HEK293 (cell line): ENCODE data around the gene DDIT4.

Experiments
- GLIS1 ChIP-seq: fragments of 450-650 bp; formaldehyde crosslinking; IDR thresholded peaks from 2 replicates; pipeline ENCODE4 v1.5.1; 2016; ENCODE audit warnings: missing biosample characterization, missing genetic modification characterization
- HOXC10 ChIP-seq: sonication (generic); formaldehyde crosslinking; IDR thresholded peaks from 2 replicates; pipeline ENCODE4 v1.8.1; 2023; ENCODE audit warnings: mild to moderate bottlenecking, missing genetic modification reagents
- INSM2 ChIP-seq: fragments of 450-650 bp; formaldehyde crosslinking; IDR thresholded peaks from 2 replicates; pipeline ENCODE4 v1.5.1; 2016; ENCODE audit warnings: missing biosample characterization, missing genetic modification characterization
- MYNN ChIP-seq: fragments of 450-650 bp; formaldehyde crosslinking; IDR thresholded peaks from 2 replicates; pipeline ENCODE4 v1.5.1; 2016; ENCODE audit warnings: missing biosample characterization, missing genetic modification characterization, borderline replicate concordance
- PRDM10 ChIP-seq: fragments of 450-650 bp; formaldehyde crosslinking; IDR thresholded peaks from 2 replicates; pipeline ENCODE4 v1.5.1; 2016; ENCODE audit warnings: missing biosample characterization, missing genetic modification characterization
- PRDM4 ChIP-seq: fragments of 450-650 bp; formaldehyde crosslinking; IDR thresholded peaks from 2 replicates; pipeline ENCODE4 v1.5.1; 2017; ENCODE audit warnings: missing biosample characterization, missing genetic modification characterization
- PRDM6 ChIP-seq: fragments of 450-650 bp; formaldehyde crosslinking; IDR thresholded peaks from 2 replicates; pipeline ENCODE4 v1.5.1; 2017; ENCODE audit warnings: missing biosample characterization, missing genetic modification characterization
- ZBTB17 ChIP-seq: fragments of 450-650 bp; formaldehyde crosslinking; IDR thresholded peaks from 2 replicates; pipeline ENCODE4 v1.5.1; 2016; ENCODE audit warnings: missing biosample characterization, missing genetic modification characterization
- ZBTB48 ChIP-seq: fragments of 450-650 bp; formaldehyde crosslinking; IDR thresholded peaks from 2 replicates; pipeline ENCODE4 v1.5.1; 2016; ENCODE audit warnings: missing biosample characterization, missing genetic modification characterization
- ZBTB49 ChIP-seq: fragments of 450-650 bp; formaldehyde crosslinking; IDR thresholded peaks from 2 replicates; pipeline ENCODE4 v1.5.1; 2016; ENCODE audit warnings: missing biosample characterization, missing genetic modification characterization, low read depth
- ZFP41 ChIP-seq: fragments of 450-650 bp; formaldehyde crosslinking; IDR thresholded peaks from 2 replicates; pipeline ENCODE4 v1.5.1; 2016; ENCODE audit warnings: missing biosample characterization, missing genetic modification characterization, borderline replicate concordance
- ZNF280D ChIP-seq: fragments of 450-650 bp; formaldehyde crosslinking; IDR thresholded peaks from 2 replicates; pipeline ENCODE4 v1.5.1; 2016; ENCODE audit warnings: missing biosample characterization, missing genetic modification characterization
- ZNF324 ChIP-seq: fragments of 450-650 bp; formaldehyde crosslinking; IDR thresholded peaks from 2 replicates; pipeline ENCODE4 v1.5.1; 2016; ENCODE audit warnings: missing biosample characterization, missing genetic modification characterization
- ZNF354C ChIP-seq: fragments of 450-650 bp; formaldehyde crosslinking; IDR thresholded peaks from 2 replicates; pipeline ENCODE4 v1.5.1; 2016; ENCODE audit warnings: missing biosample characterization, missing genetic modification characterization, low read depth, borderline replicate concordance
- ZNF416 ChIP-seq: fragments of 450-650 bp; formaldehyde crosslinking; IDR thresholded peaks from 2 replicates; pipeline ENCODE4 v1.5.1; 2016; ENCODE audit warnings: missing biosample characterization, missing genetic modification characterization
- ZNF449 ChIP-seq: fragments of 450-650 bp; formaldehyde crosslinking; IDR thresholded peaks from 2 replicates; pipeline ENCODE4 v1.5.1; 2017; ENCODE audit warnings: missing biosample characterization, mild to moderate bottlenecking, missing genetic modification characterization, moderate library complexity
- ZNF654 ChIP-seq: fragments of 450-650 bp; formaldehyde crosslinking; IDR thresholded peaks from 2 replicates; pipeline ENCODE4 v1.5.1; 2016; ENCODE audit warnings: low read depth, missing biosample characterization, missing genetic modification characterization
- ZNF701 ChIP-seq: fragments of 450-650 bp; formaldehyde crosslinking; IDR thresholded peaks from 2 replicates; pipeline ENCODE4 v1.5.1; 2016; ENCODE audit warnings: missing biosample characterization, missing genetic modification characterization
- ZNF830 ChIP-seq: fragments of 450-650 bp; IDR thresholded peaks from 2 replicates; pipeline ENCODE4 v1.5.0; 2018; ENCODE audit warnings: missing biosample characterization, missing genetic modification characterization, low read depth, mild to moderate bottlenecking, moderate library complexity
- ZNF843 ChIP-seq: fragments of 450-650 bp; formaldehyde crosslinking; IDR thresholded peaks from 2 replicates; pipeline ENCODE4 v1.5.1; 2016; ENCODE audit warnings: missing biosample characterization, missing genetic modification characterization

DDIT4 gene

GRCh38 chr10:72272689-72273409 lies 875 bp upstream of the DDIT4 start (continued):
- TF ChIP-seq ZBTB49 (tag by site-specific recombination) (no peak), ZFP41 (tag by site-specific recombination) (no peak; the same call in 1 of the 2 replicates), ZNF449 (tag by site-specific recombination) (peak; percentile 22; the same call in 1 of the 2 replicates), ZNF354C (no peak), ZNF654 (no peak), PRDM6 (no peak), ZNF843 (tag by site-specific recombination) (peak; percentile 58; the same call in 1 of the 2 replicates), ZBTB17 (tag by site-specific recombination) (peak; percentile 98), ZBTB48 (peak; percentile 60; the same call in 1 of the 2 replicates), ZNF324 (peak; percentile 97), GLIS1 (tag by site-specific recombination) (peak; percentile 50), HOXC10 (CRISPR knock-in tag) (no peak), ZNF416 (no peak), MYNN (tag by site-specific recombination) (no peak), PRDM4 (tag by site-specific recombination) (peak; percentile 80), INSM2 (no peak), ZNF830 (tag by site-specific recombination) (no peak), ZNF701 (tag by site-specific recombination) (no peak), PRDM10 (tag by site-specific recombination) (peak; percentile 76), ZNF280D (tag by site-specific recombination) (no peak)
